GM19035 (cell line): ENCODE results near the gene PDE1C.

ENCODE experiments used
- ATAC-seq: cut with Tn5 transposase; IDR thresholded peaks from one replicate; pipeline ENCODE4 v1.9.1; 2021; ENCODE audit not compliant: unreplicated experiment

The PDE1C gene

DNA sequence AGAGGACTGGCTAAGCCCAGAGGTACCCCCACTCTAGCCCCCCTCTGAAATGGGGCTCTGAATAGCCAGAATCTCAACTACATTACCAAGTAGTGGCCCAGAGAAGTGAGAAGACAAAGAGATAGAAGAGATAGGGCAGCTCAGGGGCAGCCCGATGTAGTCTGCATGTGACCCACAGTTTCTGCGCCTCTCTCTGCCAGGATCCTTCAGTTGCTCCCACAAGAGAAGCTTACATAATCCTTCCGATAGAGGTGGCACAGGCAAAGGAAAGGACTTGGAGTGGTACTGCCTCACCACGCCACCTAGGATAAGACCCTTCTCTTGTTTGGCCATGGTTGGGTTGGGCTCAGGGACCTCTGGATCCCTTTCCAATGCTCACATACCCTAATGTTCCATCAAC is 5.4 kb upstream of the PDE1C start:
- ATAC-seq: no peak

DNA sequence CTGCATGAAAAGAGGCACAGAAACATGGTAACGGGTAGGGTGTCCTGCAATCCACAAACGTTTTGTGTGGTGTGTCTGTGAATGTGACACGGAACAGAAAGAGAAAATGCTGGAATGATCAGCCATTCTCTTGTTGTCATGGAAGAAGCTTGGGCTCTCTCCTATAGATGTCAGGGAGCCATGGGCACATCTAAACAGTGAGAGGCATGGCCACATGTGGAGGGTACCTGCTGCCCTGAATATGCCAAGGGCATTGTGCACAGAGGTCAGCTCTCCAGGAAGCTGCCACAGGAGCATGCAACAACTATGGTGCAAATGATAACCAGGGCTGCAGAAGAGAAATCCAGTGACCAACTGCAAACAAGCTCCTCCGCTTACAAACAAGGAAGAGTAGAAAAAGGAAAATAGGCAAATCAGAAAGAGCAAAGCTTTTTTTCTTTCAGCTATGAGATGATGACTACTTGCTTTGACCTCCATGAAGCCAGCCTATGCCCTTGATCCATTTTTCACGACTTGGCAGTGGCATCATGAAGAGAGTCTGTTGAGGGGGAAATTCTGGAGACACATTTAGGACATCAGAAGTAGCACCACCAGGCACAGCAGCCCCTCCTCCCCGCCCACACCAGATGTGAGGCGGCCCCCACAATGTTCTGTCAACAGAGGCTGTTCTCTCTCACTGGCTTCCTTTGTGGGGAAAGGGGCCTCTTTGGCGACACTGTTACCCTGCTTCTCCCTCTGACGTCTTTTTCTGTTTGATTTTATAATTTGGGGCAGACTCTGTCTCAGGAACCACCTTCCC is 4.8 kb upstream of the PDE1C start:
- ATAC-seq: no peak

DNA sequence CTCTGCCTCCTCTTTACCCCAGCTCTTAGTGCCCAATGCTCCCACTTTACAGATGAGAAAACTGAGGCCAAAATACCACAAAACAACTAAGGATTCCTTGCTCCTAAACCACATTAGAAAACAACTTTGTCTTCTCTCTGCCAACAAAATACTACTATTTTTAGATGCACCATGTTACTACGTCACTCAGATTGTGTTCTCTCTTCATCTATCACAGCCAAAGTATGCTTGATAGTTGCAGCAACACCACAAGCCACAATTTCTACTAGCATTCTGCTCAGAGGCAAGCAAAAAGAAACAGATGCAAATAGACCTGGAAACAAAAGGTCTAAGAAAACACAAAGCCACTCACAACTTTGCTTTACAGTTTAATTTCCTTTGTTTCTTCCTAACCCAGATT is 3.3 kb upstream of the PDE1C start:
- ATAC-seq: no peak

DNA sequence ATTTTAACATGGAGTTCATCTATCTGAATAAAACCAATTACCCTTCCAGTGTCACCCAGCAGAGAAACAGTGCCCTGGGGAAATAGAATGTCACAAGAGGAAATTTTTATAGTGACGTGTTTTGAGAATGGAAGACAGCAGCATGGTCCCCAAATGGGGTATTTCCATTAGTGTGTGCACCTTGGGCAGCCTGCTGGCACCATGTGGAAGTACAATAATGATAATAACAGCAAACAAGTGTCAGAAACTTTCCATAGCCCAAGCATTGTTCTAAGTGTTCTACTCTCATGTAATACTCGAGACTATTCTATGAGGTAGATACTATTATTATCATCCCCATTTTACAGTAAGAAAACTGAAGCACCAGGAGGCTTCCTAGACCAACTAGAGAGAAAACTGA is 2.2 kb upstream of the PDE1C start:
- ATAC-seq: no peak

DNA sequence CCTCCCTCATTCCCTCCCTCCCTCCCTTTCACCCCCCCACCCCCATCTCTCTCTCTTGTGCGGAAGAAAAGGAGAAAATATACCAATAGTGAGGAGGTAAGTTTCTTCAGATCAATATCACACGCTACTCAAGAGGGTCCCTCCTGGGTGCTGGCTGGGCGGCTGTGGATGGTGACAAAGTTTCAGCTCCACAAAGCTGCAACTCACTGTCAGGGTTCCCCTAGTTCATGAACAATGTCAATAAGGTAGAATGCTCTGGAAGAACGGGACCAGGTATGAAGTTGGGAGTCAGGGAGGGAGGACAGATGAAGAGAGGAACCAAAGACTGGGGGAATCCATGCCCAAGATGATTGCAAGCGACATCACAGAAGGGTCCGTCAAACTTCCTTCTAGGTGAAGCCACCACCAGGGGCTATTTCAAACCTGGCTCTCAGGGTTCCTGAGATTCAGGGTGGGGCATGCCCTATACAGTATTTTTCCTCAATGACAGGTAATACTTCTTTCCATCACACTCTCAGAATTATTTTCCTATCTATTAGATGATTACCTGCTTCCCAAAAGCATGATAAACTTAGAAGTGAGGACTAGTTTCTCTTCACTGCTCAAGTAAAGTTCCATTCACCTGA is 1.4 kb upstream of the PDE1C start:
- ATAC-seq: no peak

DNA sequence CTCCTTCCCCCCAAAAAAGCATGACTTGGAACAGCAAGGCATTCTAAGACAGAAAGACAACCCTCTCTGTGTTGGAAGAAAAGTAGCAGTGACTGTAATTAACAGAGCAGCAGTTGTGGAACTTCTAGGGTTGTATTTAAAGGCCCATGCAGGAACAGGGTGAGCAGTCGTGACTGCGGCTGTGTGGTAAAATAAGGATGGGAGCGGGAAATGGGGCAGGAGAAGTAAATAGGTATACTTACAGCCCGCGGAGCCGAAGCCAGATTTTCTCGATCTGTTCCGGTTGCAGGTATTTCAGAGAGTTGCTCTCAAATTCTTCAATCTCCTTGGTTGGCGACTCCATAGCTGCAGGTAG is 179 bp downstream of the PDE1C start:
- ATAC-seq: no peak

DNA sequence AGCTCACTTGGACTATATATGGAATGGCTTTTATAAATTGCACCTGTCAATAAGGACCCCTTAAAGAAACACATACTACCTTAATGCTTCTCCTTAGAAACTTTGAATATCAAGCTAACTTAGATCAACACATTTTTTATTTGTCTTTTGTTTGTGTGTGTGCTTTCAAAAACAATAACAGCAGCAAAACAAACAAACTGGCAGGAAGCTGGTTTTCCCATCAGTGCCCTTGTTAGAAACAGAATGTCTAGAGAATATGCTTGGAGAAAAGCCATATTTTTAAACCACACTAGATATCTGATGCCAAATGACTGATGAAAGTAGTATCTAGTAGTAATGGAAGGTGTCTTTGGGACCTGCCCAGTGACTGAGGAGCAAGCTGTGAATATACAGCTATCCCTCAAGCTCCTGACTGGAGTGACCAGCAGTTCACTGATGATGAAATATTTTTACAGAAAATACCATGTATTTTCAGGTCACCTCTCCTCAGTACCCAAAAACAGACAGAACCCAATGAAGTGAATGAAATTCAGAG is 1.0 kb downstream of the PDE1C start:
- ATAC-seq: no peak

DNA sequence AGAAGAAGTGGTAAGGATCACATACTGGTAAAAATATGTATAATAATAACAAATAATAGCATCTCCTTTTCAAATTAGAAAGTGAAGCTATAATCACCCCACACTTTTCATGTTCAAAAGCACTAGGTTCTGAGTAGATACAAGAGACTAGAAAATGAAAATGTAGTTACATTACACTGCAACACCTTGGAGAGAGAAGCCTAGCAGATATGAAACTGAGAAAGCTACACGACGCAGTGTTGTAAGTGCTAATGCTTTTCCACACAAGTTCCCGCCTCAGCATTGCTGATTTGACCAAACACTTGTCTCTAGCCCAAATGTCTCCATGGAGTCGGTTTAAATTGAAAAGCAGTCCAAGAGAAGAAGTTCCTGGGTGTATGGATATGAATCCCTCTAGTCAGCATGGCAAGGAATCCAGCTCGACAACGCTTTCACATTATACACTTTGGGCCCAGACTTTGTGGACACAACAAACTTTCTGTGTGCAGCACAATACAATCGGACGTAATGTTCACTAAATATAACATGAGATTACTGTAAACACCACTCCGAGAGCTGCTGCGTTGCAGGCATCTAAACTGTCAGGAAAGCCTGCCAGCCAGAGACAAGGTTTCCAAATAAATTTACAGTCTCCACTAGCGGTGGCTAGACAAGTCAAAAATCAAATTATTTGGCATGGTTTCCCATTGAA is 1.7 kb downstream of the PDE1C start:
- no peak for ATAC-seq

DNA sequence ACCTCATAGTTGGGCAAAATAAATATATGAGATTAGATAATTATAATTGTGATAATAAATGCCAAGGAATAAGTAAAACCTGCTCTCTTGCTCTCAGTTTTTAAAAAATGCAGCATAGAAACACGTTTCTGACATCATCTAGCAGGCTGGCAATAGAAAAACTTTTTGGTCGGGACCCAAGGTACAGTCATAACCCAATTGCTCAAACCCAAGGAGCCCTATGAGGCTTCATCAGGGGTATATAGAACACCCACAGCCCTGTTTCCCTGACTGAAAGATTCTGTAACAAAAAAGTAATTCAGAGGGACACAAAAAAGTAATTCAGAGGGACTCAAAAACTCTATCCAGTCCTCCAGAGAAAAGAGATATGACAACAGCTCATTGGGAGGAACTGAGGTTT is 3.8 kb downstream of the PDE1C start:
- no peak for ATAC-seq

DNA sequence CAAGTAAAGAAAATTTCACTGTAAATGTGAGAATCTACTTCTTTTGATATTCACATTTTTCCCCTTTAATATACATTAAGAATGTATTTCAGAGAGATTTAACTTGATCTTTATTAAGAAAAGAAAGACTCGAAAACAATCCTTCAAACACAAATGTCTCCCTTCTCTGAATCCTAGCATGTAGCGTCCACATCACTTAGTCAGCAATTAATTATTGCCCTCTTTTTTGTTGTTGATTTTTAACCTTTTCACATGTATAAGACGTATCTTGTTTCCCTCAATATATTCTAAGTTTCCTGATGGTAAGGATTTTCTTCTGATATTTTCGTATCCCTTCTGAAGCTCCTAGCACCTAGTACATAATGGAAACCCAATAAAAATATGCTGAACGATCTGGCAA is 6.6 kb downstream of the PDE1C start:
- ATAC-seq: no peak

DNA sequence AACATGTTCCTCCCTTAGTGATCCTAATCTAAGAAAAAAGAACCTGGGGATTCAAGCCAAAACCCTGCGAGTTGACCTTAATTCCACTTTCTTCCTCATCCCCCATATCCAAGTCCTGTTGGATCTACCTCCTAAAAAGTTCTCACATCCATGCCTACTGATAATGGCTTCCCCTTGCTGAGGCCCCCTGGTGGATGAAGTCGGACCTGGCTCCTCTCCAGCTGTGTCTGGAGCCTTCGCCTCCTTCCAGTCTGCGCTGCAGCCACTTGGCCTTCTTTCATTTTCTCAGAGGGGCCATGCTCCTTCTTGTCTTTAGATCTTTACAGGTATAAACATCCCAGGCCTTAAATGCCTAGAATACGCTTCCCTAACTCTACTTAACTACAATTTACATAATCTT is 8.1 kb downstream of the PDE1C start:
- ATAC-seq: no peak

DNA sequence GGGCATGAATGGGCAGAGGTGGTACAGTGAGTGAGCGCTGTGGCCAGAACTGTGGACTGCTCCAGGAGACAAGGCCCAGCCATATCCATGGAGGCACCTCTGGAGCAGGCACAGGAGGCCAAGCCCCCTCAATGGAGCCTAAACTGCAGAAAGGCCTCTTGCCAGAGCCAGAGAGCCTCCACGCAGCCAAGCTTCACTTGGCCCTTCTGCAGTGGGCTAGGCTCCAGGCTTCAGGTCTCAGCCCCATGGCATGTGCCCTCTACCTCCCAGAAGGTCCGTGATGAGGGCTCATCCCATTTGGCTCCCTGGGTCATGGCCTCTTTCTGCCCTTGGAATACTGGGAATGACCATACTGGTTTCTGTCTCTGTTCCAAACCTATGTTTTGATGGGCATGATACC is 8.9 kb downstream of the PDE1C start:
- ATAC-seq: no peak

DNA sequence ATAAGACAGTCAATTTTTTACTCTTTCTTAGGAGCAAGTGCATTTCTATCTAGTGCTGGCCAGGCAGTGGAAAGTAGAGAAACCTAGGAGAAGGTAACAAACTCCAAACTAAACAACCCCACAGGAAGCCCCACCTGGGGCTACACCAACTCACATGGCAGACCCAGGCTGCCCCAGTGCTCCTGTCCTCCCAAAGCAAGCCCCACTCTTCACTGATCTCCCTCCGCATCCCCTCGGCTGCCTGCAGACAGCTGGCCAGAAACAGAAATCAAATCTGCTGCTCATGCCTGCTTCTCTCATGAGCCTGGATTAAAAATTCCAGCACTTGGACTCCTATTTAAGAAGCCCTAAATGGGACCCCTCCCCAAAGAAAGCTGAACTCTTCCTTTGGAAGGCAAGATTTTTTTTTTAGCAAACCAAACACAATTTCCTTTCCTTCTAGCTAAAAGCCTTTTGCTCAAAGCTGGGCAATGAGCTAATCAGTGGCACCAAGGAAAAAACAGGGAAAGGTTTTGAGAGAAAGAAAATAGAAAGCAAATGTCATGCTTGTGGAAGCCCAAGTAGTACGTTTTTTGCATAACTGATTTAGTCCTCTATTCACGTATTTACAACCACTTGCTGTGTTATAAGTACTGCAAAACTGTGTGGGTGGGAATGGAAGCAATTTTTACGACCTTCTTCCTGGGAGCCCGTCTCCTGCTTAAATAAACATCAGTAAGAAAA is 10.8 kb downstream of the PDE1C start:
- no peak for ATAC-seq

DNA sequence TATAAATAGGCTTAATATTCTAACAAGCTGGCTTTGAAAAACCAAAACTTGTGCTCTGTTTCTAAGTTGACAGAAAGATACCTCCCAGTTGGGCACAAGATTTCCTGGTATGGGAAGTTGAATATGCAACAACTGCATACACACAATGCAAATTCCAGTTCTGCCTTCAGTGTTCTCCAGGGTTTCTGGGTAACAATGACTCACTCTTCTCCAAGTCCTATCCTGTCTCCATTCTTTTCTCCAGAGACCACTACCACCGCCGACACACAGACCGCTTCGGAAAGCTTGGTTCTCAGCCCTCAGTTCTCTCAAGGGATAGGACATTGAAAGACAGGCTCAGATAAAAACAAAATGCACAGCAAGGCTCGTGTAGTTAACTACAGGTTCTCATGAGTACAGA is 12.2 kb downstream of the PDE1C start:
- ATAC-seq: no peak

DNA sequence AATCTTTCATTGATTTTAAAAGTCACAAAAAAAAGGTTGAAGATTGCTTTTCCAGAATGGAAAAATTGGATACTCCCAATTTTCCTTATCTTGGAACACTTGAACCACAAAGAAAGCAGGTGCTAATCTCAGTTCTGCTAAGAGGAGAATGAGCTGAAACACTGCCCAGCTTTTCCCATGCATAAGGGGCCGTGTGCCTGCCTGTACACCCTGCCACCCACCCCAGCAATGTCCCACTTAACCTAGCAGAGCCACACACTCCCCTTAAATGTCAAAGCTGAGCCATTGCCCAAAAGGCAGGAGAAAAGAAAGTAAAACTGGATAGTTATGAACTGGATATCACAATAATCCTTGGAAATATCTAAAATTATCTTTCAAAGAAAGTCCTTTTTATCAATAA is 13.4 kb downstream of the PDE1C start:
- ATAC-seq: no peak

DNA sequence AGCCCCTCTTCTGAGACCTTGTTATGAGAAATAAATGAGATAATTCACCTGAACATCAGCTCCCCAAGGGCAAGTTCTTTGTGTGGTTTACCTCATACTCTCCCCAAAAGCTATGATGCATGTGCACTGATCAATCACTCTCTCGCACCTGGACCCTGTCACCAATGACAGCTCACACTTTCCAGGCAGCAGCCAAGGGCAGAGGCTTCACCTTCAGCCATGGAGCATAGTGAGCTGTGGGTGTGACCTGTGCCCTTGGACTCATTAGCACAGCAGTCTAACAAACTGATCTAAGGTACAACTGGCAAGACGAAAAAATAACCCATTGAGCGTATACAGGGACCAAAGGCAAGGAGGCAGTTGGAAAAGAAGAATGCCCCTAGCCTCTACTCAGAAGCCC is 17.0 kb downstream of the PDE1C start:
- no peak for ATAC-seq

DNA sequence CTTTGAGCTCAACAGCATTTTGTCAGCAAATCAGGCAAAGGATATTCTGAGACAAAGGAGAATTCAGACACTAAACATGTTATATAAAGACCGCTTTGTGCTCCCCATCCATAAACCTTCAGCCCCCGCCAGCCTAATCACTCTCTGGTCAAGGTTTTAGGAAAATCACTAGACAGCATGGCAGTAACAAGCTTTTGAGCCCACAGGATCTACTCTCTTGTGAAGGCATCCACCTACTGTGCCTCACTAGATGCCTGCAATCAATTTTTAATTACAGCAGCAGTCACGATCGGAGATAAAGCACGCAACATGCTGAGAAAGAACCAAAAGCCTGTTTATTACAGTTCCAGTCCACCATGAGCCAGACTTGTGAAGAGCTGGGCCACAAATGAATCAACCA is 19.1 kb downstream of the PDE1C start:
- ATAC-seq: no peak

DNA sequence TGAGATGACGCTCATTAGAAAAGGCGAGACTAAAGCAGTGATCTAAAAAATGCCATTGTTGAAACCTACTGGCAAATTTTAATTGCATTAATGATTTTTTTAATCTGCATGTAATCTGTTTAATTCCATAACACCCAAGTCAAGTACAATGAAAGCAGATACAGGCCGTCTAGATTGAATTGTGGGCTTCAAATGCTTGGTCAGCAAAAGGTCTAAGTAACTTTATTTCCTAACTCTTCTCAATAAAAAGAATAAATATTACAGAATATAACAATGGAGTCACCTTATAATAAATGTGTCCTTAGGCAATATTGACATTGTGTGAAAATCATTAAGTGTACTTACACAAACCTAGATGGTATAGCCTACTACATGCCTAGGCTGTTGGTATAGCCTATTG is 20.6 kb downstream of the PDE1C start:
- no peak for ATAC-seq

DNA sequence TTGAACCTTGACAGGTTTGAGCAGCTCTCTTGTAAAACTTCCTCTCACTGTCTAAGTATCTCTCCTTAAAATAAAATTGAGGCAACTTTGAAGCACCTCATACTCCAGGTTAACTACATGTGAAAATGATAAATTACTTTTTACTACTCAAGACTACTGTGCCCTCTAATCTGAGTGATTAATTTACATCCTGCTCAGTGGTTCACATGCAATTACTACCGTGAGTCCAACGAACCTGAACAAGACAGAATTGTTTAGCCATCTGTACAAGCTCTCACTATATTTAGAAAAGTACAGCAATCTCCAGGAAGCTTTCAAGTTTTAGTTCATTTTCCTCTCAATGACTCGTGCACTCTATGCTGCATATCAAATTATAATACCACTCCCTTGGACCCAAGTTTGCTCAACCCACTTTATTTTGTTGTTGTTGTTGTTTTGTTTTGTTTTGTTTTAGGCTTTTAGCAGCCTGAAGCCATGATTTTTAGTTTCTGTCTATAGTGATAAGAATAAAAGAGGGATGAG is 21.2 kb downstream of the PDE1C start:
- ATAC-seq: peak; percentile 60

DNA sequence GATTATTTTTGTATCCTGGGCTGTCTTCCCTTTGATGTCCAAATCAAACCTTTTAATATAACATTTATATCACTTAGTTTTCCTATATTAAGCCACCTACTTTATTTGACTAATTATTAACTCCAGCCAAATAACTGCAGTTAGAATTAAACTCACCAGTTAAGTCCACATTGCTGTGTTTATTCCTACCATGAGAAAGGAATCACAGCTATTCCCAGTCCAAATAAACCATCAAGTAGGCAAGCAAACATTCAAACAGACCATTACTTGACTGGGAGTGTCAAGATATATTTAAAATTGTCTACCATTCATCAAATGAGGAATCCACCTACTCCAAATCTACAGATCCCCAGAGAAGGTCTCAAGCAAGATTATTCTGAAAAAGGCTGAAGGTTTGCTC is 22.4 kb downstream of the PDE1C start:
- no peak for ATAC-seq

DNA sequence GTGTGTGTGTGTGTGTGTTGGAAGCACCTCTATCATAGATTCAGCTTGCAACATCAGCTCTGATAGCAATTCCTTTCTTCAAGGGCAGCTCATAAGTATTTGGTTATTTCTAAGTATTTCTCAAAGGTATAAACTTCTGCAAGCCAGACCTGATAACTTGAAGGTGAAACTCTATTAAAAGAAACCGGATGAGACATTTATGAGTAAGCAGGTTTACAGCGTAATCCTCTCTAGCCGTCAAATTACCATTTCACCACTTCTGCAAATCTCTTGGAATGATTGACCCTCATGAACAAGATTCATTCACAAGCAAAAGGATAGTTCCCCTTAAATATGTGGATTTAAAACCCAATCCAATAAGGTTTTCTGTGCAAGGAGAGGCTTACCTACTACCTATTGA is 23.1 kb downstream of the PDE1C start:
- peak; percentile 52 for ATAC-seq
